GM12865 (cell line): Measurements from ENCODE around the gene VWF.
"Not testable (repeated sequence)": the region's sequence is repeated elsewhere in the genome, so short reads cannot be mapped to it uniquely, and the experiment has no call there.

Source experiments
- DNase-seq: peaks from one replicate; pipeline ENCODE4 v3.0.0; 2010; ENCODE audit warnings: low read depth
- H3K4me3 ChIP-seq: 2 replicates; pipeline ENCODE4 v1.5.1; 2011; ENCODE audit warnings: mild to moderate bottlenecking, low read depth, low read length, control low read depth
- CTCF ChIP-seq: IDR thresholded peaks from 2 replicates; pipeline ENCODE4 v1.5.1; 2011; ENCODE audit warnings: low read length, control low read depth, low read depth, inconsistent platforms; ENCODE audit not compliant: insufficient read depth; ENCODE audit errors: missing control alignments

VWF gene

GRCh38 chr12:6114476-6114870 lies 10.0 kb downstream of the VWF start:
- H3K4me3 ChIP-seq: no peak overlapping the region
- DNase-seq: no peak
- TF ChIP-seq CTCF: no peak

GRCh38 chr12:6113691-6114475 lies 10.6 kb downstream of the VWF start:
- no peak for DNase-seq
- H3K4me3 ChIP-seq: no peak overlapping the region
- no peak for TF ChIP-seq CTCF

GRCh38 chr12:6112004-6112403 lies 12.5 kb downstream of the VWF start:
- no peak overlapping the region for H3K4me3 ChIP-seq
- DNase-seq: no peak
- no peak for TF ChIP-seq CTCF

- DNase-seq: no peak
- TF ChIP-seq CTCF: no peak
- H3K4me3 ChIP-seq: no peak overlapping the region
Measured at GRCh38 chr12:6110006-6110405, 14.5 kb downstream of the VWF start.

- DNase-seq: no peak
- no peak for TF ChIP-seq CTCF
- no peak overlapping the region for H3K4me3 ChIP-seq
Measured at GRCh38 chr12:6106218-6106617, 18.3 kb downstream of the VWF start.

GRCh38 chr12:6104842-6105241 lies 19.6 kb downstream of the VWF start:
- no peak for TF ChIP-seq CTCF
- no peak for DNase-seq
- H3K4me3 ChIP-seq: no peak overlapping the region

GRCh38 chr12:6104027-6104426 lies 20.4 kb downstream of the VWF start:
- H3K4me3 ChIP-seq: no peak overlapping the region
- DNase-seq: no peak
- TF ChIP-seq CTCF: no peak

- H3K4me3 ChIP-seq, DNase-seq: not testable (repeated sequence)
Measured at GRCh38 chr12:6102021-6102420, 22.4 kb downstream of the VWF start.
